ENCODE data around the gene FJX1.
A peak's percentile ranks its signal among the peaks of the same experiment; 100 is the strongest.

The FJX1 gene

GRCh38 chr11:35608502-35608901, 9.8 kb upstream of the FJX1 start:
- DNase-seq: no peak

GRCh38 chr11:35609656-35610055, 8.6 kb upstream of the FJX1 start:
- no peak for DNase-seq

GRCh38 chr11:35610631-35611030, 7.6 kb upstream of the FJX1 start:
- no peak for DNase-seq

DNA sequence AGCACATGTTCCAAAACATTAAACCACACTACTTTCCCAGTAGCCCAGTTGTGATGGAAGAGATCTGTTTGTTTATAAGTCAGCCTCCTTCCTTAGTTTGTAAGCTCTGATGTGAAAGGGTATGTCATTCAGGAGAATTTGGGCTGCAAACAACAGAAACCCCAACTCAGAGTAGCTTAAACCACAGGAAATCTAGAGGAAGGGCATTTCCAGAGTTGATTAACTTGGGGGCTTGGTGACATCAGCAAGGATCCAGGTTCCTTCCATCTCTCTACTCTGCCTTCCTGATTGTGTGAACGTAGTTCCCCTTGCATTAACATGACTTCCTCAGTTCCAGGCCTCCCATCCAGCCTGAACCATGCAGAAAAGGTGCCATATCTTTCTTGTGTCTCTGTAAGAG, 6.5 kb upstream of the FJX1 start:
- DNase-seq: no peak

GRCh38 chr11:35614939-35615569, 3.2 kb upstream of the FJX1 start:
- DNase-seq: peak; percentile 93

GRCh38 chr11:35615921-35616900, 2.0 kb upstream of the FJX1 start:
- peak; percentile 86 for DNase-seq

- no peak for DNase-seq
Observed at GRCh38 chr11:35617316-35617686, 959 bp upstream of the FJX1 start.

DNA sequence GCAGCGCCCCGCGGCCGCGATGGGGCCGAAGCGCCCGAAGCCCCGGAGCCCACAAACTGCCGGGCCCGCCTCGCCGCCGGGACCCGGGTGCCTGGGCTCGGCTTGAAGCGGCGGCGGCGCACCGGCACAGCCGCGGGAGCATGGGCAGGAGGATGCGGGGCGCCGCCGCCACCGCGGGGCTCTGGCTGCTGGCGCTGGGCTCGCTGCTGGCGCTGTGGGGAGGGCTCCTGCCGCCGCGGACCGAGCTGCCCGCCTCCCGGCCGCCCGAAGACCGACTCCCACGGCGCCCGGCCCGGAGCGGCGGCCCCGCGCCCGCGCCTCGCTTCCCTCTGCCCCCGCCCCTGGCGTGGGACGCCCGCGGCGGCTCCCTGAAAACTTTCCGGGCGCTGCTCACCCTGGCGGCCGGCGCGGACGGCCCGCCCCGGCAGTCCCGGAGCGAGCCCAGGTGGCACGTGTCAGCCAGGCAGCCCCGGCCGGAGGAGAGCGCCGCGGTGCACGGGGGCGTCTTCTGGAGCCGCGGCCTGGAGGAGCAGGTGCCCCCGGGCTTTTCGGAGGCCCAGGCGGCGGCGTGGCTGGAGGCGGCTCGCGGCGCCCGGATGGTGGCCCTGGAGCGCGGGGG, 346 bp downstream of the FJX1 start:
- DNase-seq: peak; percentile 81

- DNase-seq: peak; percentile 84
Observed at GRCh38 chr11:35619116-35619854, 1.0 kb downstream of the FJX1 start.

GRCh38 chr11:35619855-35620640, 1.8 kb downstream of the FJX1 start:
- peak; percentile 83 for DNase-seq

GRCh38 chr11:35620795-35621194, 2.5 kb downstream of the FJX1 start:
- DNase-seq: no peak

GRCh38 chr11:35621620-35622019, 3.4 kb downstream of the FJX1 start:
- peak; percentile 42 for DNase-seq

GRCh38 chr11:35622070-35622469, 3.8 kb downstream of the FJX1 start:
- peak; percentile 88 for DNase-seq

DNA sequence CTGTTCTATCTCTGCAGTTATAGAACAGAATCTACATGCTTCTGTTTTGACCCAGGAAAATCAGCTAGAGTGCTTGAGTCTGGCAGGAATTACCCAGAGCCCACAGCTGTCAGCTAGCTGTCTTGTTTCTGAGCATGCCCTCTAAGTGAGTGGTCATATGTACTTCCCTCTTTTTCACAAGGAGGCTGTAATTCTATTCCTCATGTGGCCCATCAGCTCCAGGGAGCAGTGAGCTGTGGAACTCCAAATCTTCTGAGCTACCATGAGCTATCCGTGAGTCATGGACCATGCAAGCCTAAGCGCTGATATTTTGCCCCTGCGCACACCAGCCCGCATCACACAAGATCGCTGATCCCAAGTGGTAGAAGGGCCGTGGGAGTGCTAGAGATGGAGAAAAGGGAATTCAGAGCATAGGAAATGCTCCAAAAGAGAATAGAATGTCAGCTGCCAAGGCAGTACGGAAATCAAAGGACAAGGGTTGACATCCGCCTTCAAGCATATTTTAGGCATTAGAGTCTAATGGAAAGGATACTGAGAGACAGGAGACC, 5.4 kb downstream of the FJX1 start:
- peak; percentile 69 for DNase-seq

- no peak for DNase-seq
Observed at GRCh38 chr11:35624316-35624715, 6.1 kb downstream of the FJX1 start.

DNA sequence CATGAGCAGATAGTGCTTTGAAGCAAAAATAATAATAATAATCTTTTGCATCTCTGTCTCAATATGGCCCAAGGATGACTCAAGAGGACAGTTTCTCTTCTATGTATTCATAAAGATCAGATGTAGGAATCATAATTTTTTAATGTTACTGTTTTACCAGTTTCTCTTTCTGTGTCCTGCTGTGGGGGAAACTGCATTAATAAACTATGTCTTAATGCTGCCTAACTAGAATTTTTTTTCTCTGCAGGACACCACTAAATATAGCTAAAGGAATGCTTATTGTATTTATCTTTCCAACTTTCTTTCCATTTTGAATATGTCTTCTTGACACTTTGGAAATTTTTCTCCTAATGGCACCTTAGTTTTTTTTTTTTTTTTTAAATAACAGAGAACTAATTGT, 6.5 kb downstream of the FJX1 start:
- no peak for DNase-seq

- no peak for DNase-seq
Observed at GRCh38 chr11:35626501-35626900, 8.2 kb downstream of the FJX1 start.

- DNase-seq: no peak
Observed at GRCh38 chr11:35629511-35629910, 11.3 kb downstream of the FJX1 start.

DNA sequence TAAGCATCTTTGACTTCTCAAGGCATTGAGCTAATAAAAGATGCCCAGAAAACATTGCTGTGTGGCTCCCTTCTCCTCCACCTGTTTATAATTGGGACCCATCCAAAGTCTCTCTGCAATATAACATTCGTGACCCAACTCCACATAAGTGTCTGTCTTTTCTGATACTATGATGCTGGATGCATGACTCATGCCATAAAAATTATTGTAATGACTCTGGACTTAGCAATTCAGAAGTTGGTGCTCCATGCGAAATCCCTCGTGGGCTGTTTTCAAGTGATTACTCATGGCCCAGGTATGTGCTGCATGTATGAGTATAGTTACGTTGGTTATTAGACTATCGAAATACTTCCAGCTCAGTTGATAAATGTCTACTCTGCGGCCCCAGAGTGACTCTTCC, 11.7 kb downstream of the FJX1 start:
- DNase-seq: peak; percentile 47

- no peak for DNase-seq
Observed at GRCh38 chr11:35631891-35632290, 13.6 kb downstream of the FJX1 start.

DNA sequence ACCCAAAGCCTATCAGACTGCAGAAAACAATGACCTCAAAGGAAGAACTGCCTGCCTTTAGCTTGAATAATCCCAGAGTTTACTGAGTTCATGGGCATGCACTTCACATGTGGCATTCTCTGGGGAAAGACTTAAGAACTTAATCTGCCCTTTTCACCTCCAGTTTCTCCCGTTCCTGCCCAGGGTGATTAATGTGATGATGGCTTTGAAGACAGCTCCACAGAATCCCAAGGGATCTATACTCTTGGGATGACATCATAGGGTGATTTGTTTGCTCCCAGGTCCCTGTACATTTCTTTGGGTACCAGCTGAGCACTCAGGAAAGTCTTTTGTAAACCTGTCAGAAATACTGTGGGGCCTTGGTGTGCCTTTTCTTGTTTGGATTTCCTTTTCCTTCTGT, 14.0 kb downstream of the FJX1 start:
- peak; percentile 81 for DNase-seq

DNA sequence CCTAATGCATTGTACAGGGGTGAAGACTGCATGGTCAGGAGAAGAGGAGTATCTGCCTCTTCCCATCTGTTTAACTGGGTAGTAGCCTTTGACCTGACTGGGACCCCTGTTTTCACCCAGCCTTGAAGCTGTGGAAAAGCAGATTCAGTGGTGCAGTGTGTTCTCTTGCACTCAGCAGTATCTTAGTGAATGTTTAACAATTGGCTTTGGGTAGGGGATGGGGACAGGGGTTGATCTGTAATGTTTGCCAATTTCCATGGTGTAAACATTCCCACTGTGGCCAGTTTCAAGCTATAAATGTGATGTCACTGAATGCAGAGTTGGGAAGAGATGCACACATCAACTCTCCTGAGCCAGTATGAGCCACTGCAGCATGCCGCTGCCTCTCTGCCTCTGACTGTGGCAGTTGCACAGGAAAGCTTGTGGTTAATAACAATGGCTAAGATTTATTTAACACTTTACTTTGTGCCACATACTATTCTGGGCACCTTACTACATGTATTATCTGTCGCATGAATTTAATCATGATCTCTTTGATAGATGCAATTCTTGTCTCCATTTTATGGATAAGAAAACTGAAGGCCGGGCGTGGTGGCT, 15.7 kb downstream of the FJX1 start:
- DNase-seq: no peak
